GM12878 (cell line): ENCODE data around the gene NGFR. TPM values are rescaled to one million over a fixed set of nuclear protein-coding genes. Genes with fewer than 3 reads are reported as not detected.
"Not testable (repeated sequence)": the region's sequence is repeated elsewhere in the genome, so short reads cannot be mapped to it uniquely, and the experiment has no call there.

Experiments
- ATAC-seq: fragments of 200-7000 bp; cut with Tn5 transposase; 3 replicates; pipeline ENCODE4 v1.9.1; 2020; ENCODE audit warnings: mild to moderate bottlenecking, moderate library complexity
- BruUV-seq: library from RNA; stranded (reverse); fragments of 400-500 nt; replicated peaks from 2 replicates; lab custom pipeline; 2021; lab: Mats Ljungman, UMichigan
- CTCF ChIA-PET: fragments of 300-600 bp; sonication (Branson Sonifier 250); formaldehyde crosslinking; extraction: SDS; loops from one replicate; lab custom pipeline; 2021; ENCODE audit warnings: inconsistent platforms; lab: Yijun Ruan, JAX
- POLR2A ChIA-PET: fragments of 350-600 bp; formaldehyde crosslinking; extraction: SDS; loops from one replicate; lab custom pipeline; 2021; ENCODE audit warnings: inconsistent platforms; lab: Charles Lee
- RAD21 ChIA-PET: fragments of 300-600 bp; sonication (Branson Sonifier 250); formaldehyde crosslinking; loops from one replicate; lab custom pipeline; 2023; ENCODE audit warnings: antibody characterized with exemption; ENCODE audit not compliant: unreplicated experiment; lab: Charles Lee
- SMC1A ChIA-PET: fragments of 300-600 bp; sonication (Branson Sonifier 250); formaldehyde crosslinking; loops from one replicate; lab custom pipeline; 2023; ENCODE audit not compliant: unreplicated experiment, uncharacterized antibody; lab: Charles Lee
- DNase-seq: peaks from one replicate; pipeline ENCODE4 v3.0.0-alpha.2; 2011; ENCODE audit warnings: low read depth, low spot score
- FAIRE-seq: peaks from 3 replicates; lab custom pipeline; 2011; peaks lifted over from hg19 to GRCh38; lab: Jason Lieb, UNC
- H2AFZ ChIP-seq: 2 replicates; pipeline ENCODE4 v1.6.0; 2011; ENCODE audit warnings: low read depth, low read length, control low read depth; ENCODE audit not compliant: control insufficient read depth
- H3K27ac ChIP-seq: 2 replicates; pipeline ENCODE4 v1.5.1; 2011; ENCODE audit warnings: control low read depth; ENCODE audit not compliant: control insufficient read depth, insufficient read depth
- H3K27me3 ChIP-seq, 2 experiments: replicated peaks in 1 of 2; 2 replicates each; pipeline versions ENCODE4 v1.6.0 to v1.6.1; 2011; ENCODE audit warnings: low read length in 1 of 2; ENCODE audit not compliant: control insufficient read depth in 2 of 2, insufficient read depth in 2 of 2
- H3K36me3 ChIP-seq, 2 experiments: 2 replicates each; pipeline ENCODE4 v1.5.1; 2011; ENCODE audit warnings: low read length in 1 of 2; ENCODE audit not compliant: control insufficient read depth in 2 of 2, insufficient read depth in 2 of 2
- H3K4me1 ChIP-seq: 2 replicates; pipeline ENCODE4 v1.6.1; 2011; ENCODE audit warnings: mild to moderate bottlenecking, low read length, moderate library complexity, mixed read lengths; ENCODE audit not compliant: control insufficient read depth, insufficient read depth
- H3K4me2 ChIP-seq: 2 replicates; pipeline ENCODE4 v1.6.0; 2011; ENCODE audit warnings: control low read depth; ENCODE audit not compliant: control insufficient read depth, insufficient read depth
- H3K4me3 ChIP-seq: fragments of 200-600 bp; sonication (generic); 2 replicates; pipeline ENCODE4 v1.5.1; 2016
- H3K79me2 ChIP-seq: 2 replicates; pipeline ENCODE4 v1.6.0; 2011; ENCODE audit warnings: low read length; ENCODE audit not compliant: control insufficient read depth, insufficient read depth
- H3K9ac ChIP-seq: 2 replicates; pipeline ENCODE4 v1.8.0; 2011; ENCODE audit warnings: low read length, control low read depth, mixed read lengths; ENCODE audit not compliant: control insufficient read depth, insufficient read depth
- H3K9me3 ChIP-seq: replicated peaks from 3 replicates; pipeline ENCODE4 v1.5.1; 2011; ENCODE audit warnings: mild to moderate bottlenecking, low read length; ENCODE audit not compliant: control insufficient read depth, insufficient read depth
- H4K20me1 ChIP-seq: 2 replicates; pipeline ENCODE4 v1.6.0; 2011; ENCODE audit not compliant: control insufficient read depth, insufficient read depth
- BRCA1 ChIP-seq: IDR thresholded peaks from 2 replicates; pipeline ENCODE4 v1.6.1; 2011; ENCODE audit warnings: low read depth, low read length, improper control_type of control experiment
- ETV6 ChIP-seq, 2 experiments: fragments of 450-650 bp in 1 of 2; IDR thresholded peaks in 1 of 2; conservative IDR thresholded peaks in 1 of 2; 2 replicates each; pipeline ENCODE4 v1.6.1; 2014; ENCODE audit warnings: antibody characterized with exemption in 1 of 2, borderline replicate concordance in 1 of 2, low read depth in 1 of 2, mild to moderate bottlenecking in 1 of 2, moderate library complexity in 1 of 2
- FOXK2 ChIP-seq: fragments of 450-650 bp; IDR thresholded peaks from 2 replicates; pipeline ENCODE4 v1.6.1; 2017; ENCODE audit warnings: mild to moderate bottlenecking, moderate library complexity
- JUNB ChIP-seq: IDR thresholded peaks from 2 replicates; pipeline ENCODE4 v1.6.1; 2016; ENCODE audit warnings: antibody characterized with exemption, mild to moderate bottlenecking
- KLF5 ChIP-seq: fragments of 450-650 bp; IDR thresholded peaks from 2 replicates; pipeline ENCODE4 v1.6.1; 2014; ENCODE audit warnings: mild to moderate bottlenecking; ENCODE audit not compliant: partially characterized antibody
- NRF1 ChIP-seq: conservative IDR thresholded peaks from 2 replicates; pipeline ENCODE4 v1.6.1; 2011; ENCODE audit warnings: mild to moderate bottlenecking, low read depth, low read length, improper control_type of control experiment
- STAT3 ChIP-seq: IDR thresholded peaks from 2 replicates; pipeline ENCODE4 v1.6.1; 2011; ENCODE audit warnings: low read depth, low read length, improper control_type of control experiment
- ZBED1 ChIP-seq: IDR thresholded peaks from 2 replicates; pipeline ENCODE4 v1.6.1; 2016; ENCODE audit warnings: borderline replicate concordance
- WGBS: methylation state at CpG from one replicate; pipeline ENCODE4 v1.1.6; 2016; ENCODE audit warnings: low lambda C conversion rate; ENCODE audit not compliant: insufficient replicate concordance, insufficient coverage; ENCODE audit errors: missing lambda C conversion rate; 5-methylcytosine and 5-hydroxymethylcytosine counted together
- in situ Hi-C: fragments of 300-500 bp; cut with MboI; formaldehyde crosslinking; loops from 9 replicates; pipeline ENCODE4 v1.14.3; 2018; ENCODE audit warnings: mixed read lengths
- intact Hi-C: fragments of 100-400 bp; cut with micrococcal nuclease; formaldehyde crosslinking; loops from one replicate; pipeline ENCODE4 v1.14.2; 2022; ENCODE audit not compliant: unreplicated experiment
- polyA plus RNA-seq, 11 experiments: library from polyadenylated mRNA; depleted of rRNA in 4 of 11; unstranded in 6 of 11; stranded (reverse) in 5 of 11; fragments of >200 nt; fragmentation: Nextera tagmentation in 4 of 11; fragmentation: Illumina TruSeq in 1 of 11; extraction: Ambion mirVana in 4 of 11; extraction: Trizol in 1 of 11; gene quantifications; 1 replicate in 1 of 11; 2 replicates in 10 of 11; pipeline versions ENCODE4 v1.2.1 to v1.2.3, GENCODE V29; 2011 to 2016; ENCODE audit warnings: inconsistent platforms in 2 of 11, missing spikeins in 2 of 11, low read depth in 1 of 11
- total RNA-seq, 4 experiments: library from RNA; depleted of rRNA in 3 of 4; stranded (reverse); fragments of >200 nt in 3 of 4; fragmentation: Illumina TruSeq in 1 of 4; extraction: Trizol in 1 of 4; gene quantifications; 2 replicates each; pipeline versions ENCODE4 v1.2.1 to v1.2.3, GENCODE V29; 2013 to 2021
- TF ChIP-seq, protein P1 (sequence below): fragments of 450-650 bp; IDR thresholded peaks from 2 replicates; pipeline ENCODE4 v1.6.1; 2016; ENCODE audit warnings: mild to moderate bottlenecking

The NGFR gene
- total and polyA plus RNA-seq, 10 of the 15 experiments (the other 5 are each of a cell fraction or from before 2014, with no cell fraction given) = 0.05 to 0.28 (median 0.08) TPM; not detected in 1

DNA sequence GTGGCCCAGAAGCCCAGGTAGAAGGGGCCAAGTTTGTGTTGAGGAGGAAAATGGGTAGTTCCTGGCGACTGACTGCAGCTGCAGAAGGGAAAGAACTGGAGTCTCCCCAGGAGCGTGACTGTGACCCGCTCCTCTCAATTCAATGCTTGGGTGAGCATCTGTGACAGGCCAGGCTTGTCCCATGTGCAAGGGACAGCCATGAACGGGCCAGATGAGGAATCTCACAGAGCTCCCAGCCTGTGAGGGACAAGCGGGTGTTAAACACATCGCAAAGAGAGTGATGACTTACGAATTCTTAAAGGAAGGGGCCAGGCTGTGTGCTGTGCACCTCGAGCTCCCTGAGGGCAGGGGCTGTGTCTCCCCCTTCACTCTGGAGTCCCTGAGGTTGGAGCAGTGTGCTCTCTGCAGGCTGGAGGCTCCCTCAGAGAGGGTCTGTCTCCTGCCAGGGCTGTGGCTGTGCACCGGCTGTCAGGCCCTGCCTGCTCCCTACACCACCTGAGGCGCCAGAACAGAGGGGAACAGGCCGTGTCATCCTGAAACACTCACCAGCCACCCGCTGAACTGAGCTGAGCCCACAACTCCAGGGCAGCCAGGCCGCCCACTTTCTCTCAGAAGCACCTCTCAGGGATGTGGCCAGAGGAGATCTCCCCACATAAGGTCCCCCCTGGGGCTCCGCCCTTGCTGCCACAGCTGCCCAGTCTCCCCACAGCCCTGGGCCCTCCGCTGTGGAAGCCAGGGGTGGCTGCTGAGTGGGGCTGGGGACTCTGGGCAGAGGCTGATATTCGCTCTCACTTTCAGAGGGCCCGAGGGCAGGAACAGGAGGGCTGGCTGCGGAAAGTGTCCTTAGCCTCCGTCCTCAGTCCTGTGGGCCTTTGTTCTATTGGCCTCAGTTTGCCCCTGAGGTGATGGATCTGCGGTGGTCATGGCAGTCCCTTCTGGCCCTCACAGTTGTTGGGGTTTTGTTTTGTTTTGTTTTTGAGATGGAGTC is 54.9 kb downstream of the NGFR start:
- Histone ChIP-seq H3K9ac (no peak overlapping the region), H3K4me1 (no peaks in the 10 kb centered on the region), H2AFZ (no peak overlapping the region), H4K20me1 (no peaks in the 10 kb centered on the region), H3K36me3 (no peaks in the 10 kb centered on the region), H3K79me2 (no peaks in the 10 kb centered on the region), H3K4me2 (no peak overlapping the region), H3K27ac (no peak overlapping the region)
- in situ Hi-C loops = loop anchor here (5.0 to 10.0 kb wide), 4 partner anchors 53 to 233 kb away; partner anchors contain the start of gene NGFR
- SMC1A ChIA-PET = no interaction called here
- no peak for FAIRE-seq
- 46% methylated on average over 20 of the region's 20 CpGs for WGBS
- POLR2A ChIA-PET = no interaction called here
- RAD21 ChIA-PET = no interaction called here
- BruUV-seq = no TSS peak
- no peak for DNase-seq
- CTCF ChIA-PET = interaction anchor here (1.8 kb wide), 1 partner anchor 114 kb away, joined by 5 read pairs; no protein-coding TSS in a partner anchor
- peak; percentile 58 for ATAC-seq
- TF ChIP-seq ETV6 (conservative IDR thresholded peaks at IDR 0.05 in 1 of 2, IDR thresholded peaks at IDR 0.05 in 1 of 2; ENCODE audit: borderline replicate concordance in 1 of 2, low read depth in 1 of 2) = no peak
- no peak for TF ChIP-seq FOXK2
- TF ChIP-seq ZBED1 = no peak
- no peak for TF ChIP-seq JUNB
- no peak for TF ChIP-seq KLF5
- no peak for TF ChIP-seq STAT3
- TF ChIP-seq, protein P1, sequence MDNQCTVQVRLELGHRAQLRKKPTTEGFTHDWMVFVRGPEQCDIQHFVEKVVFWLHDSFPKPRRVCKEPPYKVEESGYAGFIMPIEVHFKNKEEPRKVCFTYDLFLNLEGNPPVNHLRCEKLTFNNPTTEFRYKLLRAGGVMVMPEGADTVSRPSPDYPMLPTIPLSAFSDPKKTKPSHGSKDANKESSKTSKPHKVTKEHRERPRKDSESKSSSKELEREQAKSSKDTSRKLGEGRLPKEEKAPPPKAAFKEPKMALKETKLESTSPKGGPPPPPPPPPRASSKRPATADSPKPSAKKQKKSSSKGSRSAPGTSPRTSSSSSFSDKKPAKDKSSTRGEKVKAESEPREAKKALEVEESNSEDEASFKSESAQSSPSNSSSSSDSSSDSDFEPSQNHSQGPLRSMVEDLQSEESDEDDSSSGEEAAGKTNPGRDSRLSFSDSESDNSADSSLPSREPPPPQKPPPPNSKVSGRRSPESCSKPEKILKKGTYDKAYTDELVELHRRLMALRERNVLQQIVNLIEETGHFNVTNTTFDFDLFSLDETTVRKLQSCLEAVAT = no peak
- no peak for TF ChIP-seq NRF1
- TF ChIP-seq BRCA1 = no peak
- TF ChIP-seq, all 136 proteins: peak for 0
- no peaks in the 10 kb centered on the region for H3K27me3 ChIP-seq
- no peaks in the 10 kb centered on the region for H3K9me3 ChIP-seq
- H3K4me3 ChIP-seq = no peak overlapping the region
- intact Hi-C loops = loop anchor here (2.0 kb wide), 1 partner anchor 141 kb away; no protein-coding TSS in a partner anchor

- DNase-seq, H2AFZ ChIP-seq, H3K27me3 ChIP-seq, H3K27ac ChIP-seq, BruUV-seq, H4K20me1 ChIP-seq, intact Hi-C loops, RAD21 ChIA-PET, POLR2A ChIA-PET, H3K4me3 ChIP-seq, ATAC-seq, H3K4me2 ChIP-seq, H3K9me3 ChIP-seq, H3K36me3 ChIP-seq, H3K79me2 ChIP-seq, SMC1A ChIA-PET, H3K9ac ChIP-seq, H3K4me1 ChIP-seq, FAIRE-seq: not testable (repeated sequence)
- 57% methylated on average over 7 of the region's 9 CpGs for WGBS
- CTCF ChIA-PET = interaction anchor here (1.3 to 1.8 kb wide), 2 partner anchors 115 to 117 kb away, joined by 3 to 5 read pairs; no protein-coding TSS in a partner anchor
- in situ Hi-C loops = loop anchor here (5.0 to 10.0 kb wide), 4 partner anchors 53 to 233 kb away; partner anchors contain the start of gene NGFR
Observed at GRCh38 chr17:49550764-49551163, 55.7 kb downstream of the NGFR start.
